CD4-positive, alpha-beta T cell treated with Interleukin-12 subunit alpha and Interleukin-12 subunit beta, for 1 hour (primary cell): ENCODE data around the gene TRPC4.
"Not testable (repeated sequence)": the region's sequence is repeated elsewhere in the genome, so short reads cannot be mapped to it uniquely, and the experiment has no call there.

Experiments
- DNase-seq: peaks from one replicate; pipeline ENCODE4 v3.0.0-alpha.2; 2020

Gene TRPC4

DNA sequence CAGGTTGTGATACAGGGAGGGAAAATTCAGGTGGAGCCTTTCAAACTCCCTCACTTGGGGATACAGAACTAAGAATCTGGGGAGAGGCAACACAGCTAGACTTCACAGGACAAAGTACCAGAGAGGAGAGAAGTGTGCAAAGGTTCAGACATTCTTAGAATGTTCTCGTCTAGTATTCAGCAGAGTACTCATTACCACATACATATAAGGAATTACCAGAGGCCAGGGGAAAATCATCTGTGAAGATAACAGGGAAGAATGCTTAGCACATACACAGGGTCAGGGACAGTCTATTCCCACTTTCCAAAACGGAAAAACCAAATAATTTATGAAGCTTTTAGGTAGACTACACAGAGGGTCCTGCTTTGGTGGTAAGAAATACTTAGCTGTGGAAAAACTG is 58.1 kb downstream of the TRPC4 start:
- no peak for DNase-seq

DNA sequence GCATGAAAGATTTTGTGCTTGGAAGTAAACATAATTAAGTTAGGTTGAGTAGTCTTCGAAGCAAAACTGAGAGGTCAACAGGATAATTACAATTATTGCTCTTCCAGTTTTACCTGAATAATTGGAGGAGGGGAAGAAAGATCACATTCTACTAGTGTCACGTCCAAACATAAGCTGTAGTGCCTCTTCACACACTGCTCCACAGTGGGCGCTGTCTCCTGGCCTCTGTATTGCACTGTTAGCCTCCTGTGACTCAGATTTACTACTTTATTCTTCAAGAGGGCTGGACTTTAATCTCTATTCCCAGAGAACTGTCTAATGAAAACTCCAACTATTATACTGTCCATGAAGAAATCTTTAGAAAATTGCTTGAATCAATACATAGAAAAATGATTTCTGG is 62.9 kb downstream of the TRPC4 start:
- DNase-seq, result no peak

DNA sequence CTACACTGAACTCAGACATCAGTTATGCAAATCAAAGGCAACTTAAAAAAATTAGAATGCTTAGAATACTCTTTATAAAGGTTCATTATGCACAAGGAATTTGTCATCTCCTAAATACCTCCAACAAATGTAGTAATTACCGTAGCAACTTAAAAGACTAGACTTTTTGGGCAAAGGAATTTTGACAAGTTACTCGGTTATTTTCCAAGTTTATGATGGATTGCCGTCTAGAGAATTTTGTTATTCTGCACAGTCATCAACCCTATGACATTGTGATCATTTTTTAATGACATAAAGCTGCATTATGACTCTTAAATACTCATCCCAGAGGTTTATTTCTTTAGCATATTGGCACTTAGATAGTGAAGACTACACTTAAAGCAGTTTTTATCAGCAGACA is 71.9 kb downstream of the TRPC4 start:
- no peak for DNase-seq

DNA sequence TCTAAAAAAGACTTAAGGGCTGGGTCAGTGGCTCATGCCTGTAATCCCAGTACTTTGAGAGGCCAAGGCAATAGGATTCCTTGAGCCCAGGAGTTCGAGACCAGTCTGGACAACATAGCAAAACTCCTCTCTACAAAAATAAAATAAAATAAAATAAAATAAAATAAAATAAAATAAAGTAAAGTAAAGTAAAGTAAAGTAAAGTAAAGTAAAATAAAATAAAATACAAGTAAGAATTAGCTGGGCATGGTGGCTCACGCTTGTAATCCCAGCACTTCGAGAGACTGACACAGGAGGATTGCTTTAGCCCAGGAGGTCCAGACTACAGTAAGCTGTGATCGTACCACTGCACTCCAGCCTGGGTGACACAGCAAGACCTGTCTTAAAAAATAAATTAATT is 72.8 kb downstream of the TRPC4 start:
- not testable (repeated sequence) for DNase-seq

DNA sequence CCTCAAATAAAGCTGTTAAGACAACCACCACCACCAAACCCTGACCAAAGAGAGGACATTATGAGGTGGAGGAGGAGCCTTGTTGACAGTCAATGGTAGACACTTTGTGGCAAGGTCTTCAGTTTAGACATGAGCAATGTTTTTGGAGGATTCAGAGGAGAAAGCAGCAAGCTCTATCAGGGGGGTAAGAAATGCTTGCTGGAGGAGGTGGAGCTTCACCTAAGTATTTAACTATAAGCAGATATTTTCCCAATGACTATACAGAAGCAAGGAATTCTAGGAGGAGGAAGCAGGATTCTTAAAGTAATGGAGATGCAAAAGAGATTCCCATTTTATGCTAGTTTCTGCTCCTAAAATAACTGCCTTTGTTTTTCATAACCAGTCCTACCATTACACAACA is 74.2 kb downstream of the TRPC4 start:
- no peak for DNase-seq

DNA sequence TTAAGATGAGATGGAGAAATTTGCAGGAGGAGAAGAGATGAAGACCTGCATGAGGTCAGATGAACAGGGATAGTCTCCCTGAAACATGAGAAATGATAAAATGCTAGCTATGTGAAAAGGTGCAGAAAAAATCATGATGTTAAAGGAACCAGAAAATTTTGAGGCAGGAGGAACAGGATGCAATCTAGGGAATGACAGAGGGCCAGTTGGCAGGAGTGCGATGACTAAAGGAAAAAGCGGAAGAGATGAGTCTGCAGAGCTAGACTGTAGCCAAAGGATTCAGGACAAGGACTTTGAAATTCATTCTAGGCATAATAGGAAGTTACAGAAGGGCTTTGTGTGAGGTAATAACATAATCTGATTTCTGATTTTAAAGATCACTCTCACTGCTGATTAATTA is 77.9 kb downstream of the TRPC4 start:
- no peak for DNase-seq

DNA sequence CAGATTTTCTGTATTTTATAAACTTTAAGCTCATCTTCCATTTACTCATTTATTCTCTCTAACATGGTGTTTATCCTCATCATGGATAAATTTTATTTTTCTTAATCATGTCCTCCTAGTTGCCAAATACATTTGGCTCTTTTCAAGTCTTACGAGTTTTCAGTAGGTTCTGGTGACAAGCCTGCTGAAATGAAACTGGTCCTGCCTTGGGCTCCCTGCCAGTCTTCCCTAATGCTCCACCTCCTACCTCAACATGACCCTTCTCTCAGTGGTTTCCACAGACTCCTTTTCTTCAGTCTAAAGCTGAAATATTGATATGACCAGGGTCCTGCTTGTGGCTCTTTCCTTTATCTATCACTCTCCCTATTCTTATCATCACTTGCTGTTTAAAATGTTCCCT is 81.2 kb downstream of the TRPC4 start:
- no peak for DNase-seq

DNA sequence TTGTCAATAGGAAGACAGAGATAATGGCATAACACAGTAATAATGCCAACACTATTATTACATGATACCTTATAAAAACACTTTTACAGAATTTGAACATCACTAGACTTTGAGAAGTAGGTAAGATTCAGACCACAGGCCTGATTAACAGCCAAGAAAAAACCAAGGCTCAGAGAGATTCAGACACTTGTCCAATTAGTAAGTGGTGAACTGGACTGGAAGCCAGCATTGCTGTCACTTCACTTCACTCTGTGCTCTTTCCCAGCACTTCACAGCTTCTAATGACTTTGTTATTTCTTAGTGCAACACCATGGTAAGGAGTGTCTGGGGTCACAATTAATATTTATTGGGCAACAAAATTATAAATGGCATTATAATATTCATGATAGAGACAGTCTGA is 91.9 kb downstream of the TRPC4 start:
- DNase-seq, result no peak

DNA sequence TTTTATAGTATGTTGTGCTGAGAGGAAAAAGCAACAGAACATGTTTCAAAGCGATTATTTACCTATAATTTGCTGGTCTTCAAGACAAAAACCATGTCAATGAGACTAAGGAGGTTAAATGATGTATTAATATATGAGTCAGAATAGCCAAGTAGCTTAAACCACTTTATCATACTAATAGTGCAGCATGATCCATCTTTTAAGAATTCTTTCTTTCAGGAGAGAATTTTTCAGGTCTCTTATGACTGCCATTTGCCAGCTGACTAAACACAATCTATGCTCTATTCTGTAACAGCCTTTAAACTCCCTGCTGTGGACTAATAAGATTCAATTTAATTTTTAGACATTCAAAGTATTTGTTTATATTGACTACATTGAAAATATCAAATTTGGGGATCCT is 93.7 kb downstream of the TRPC4 start:
- no peak for DNase-seq

DNA sequence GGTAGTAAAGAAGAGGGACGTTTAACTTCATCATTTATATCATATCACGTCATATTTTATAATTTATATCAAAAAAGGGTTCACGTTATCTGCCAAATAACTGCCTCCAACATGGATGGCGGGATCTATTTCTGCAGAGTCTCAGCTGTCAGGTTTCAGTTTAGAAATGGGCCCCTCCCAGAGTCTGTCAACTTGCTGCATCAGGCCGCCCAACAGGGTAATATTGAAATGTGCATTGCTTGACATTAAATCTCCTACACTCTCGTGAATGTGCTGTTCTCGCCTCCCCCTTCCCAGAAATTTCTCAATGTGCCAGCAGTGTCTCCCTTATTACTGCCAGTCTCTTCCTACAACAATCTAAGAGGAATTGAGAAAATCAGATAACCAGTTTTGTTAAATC is 96.9 kb downstream of the TRPC4 start:
- DNase-seq, result no peak

DNA sequence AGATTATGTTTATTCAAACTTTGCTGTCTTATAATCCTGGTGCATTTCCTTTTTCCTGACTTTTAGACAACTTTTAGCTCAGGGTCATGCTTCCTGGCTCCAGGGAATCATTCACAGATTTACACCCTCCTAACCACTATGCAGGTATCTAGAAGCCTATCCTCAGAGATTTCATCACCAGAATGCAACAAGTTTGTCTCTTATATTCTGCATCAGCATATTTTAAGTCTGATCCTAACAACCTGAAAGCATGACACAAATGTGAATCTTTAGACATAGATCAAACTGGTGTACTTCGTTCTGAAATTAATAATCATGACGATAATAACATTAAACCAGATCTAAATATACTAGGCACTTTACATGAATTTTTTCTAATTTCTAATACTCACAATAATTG is 100.0 kb downstream of the TRPC4 start:
- DNase-seq, result no peak

DNA sequence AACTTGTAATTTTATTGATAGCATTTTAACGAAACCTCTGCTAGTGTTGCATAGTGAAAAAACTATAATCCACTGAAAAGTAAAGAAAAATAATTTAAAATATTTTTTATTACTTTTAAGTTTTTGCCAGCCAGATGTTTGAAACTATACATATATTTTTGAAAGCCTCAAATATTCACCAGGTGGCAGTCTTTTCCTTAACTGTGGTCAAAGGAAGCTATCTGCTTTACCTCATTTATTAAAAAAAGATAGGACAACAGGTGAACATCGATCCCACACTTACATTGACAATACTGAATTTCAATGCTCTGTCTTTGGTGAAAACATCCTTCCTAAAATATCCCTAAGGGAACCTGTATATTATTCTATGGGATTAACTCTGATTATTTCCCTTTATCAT is 100.5 kb downstream of the TRPC4 start:
- DNase-seq, result no peak

DNA sequence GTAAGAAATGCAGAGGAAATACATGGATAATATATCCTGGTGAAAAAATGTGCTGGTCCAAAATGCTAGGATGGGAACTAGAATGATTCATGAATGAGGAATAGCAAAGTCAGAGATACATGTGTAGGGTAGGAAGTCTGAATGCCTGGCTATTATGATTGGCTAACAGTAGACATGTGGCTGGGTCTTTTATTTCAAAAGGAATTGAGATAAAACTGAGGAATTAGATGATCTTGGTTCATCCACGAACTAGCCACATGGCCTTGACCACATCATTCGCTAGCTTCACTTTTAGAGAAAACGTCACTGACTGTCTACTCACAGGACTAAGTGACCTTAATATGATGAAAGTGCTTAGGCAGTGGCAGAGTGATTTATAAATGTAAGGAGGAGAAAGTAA is 103.1 kb downstream of the TRPC4 start:
- no peak for DNase-seq

DNA sequence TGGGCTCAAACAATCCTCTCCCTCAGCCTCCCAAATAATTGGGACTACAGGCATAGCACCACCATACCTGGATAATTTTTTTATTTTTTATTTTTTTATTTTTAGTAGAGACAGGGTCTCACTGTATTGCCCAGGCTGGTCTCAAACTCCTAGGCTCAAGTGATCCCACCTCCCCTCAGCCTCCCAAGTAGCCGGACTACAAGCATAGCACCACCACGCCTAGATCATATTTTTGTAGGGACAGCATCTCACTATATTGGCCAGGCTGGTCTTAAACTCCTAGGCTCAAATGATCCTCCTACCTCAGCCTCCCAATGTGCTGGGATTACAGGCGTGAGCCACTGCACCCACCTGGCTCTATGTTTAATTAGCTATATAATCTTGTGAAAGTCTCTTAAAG is 114.2 kb downstream of the TRPC4 start:
- no peak for DNase-seq

DNA sequence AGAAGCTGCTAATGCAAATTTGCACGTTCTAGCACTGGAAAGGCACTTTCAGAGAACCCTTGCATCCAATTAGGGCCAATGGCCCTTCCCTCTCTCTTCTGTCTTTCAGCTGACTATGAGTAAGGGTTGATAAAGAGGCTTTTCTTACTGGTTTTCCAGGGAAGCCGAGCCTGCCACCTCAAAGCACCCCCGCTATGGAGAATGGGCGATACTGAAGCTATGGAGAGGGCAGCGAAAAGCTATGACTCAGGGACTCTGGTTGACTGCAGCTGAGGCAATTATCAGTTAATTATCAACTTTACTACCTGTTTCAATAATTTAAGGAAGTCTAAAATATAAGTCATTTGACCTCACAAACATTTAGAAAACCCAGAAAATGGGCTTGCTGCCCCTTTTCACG is 115.8 kb downstream of the TRPC4 start:
- no peak for DNase-seq

DNA sequence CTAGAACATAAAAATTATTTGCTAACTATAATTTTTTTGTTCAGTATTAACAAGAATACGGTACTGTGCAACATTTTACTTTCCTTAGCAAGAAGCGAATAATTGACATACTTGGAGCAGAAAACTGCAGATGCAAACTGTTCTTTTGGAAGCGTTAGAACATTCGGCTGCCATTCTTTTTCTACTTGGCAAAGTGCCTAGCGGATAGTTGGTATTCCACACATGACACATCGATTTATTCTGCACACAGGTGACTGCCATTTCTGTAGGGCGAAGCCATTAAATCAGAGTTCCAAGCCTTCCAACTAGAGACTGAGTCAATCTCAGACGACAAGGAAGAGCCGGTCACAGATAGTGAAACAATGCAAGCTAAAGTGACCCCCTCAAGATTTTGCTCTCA is 117.4 kb downstream of the TRPC4 start:
- DNase-seq, result no peak

DNA sequence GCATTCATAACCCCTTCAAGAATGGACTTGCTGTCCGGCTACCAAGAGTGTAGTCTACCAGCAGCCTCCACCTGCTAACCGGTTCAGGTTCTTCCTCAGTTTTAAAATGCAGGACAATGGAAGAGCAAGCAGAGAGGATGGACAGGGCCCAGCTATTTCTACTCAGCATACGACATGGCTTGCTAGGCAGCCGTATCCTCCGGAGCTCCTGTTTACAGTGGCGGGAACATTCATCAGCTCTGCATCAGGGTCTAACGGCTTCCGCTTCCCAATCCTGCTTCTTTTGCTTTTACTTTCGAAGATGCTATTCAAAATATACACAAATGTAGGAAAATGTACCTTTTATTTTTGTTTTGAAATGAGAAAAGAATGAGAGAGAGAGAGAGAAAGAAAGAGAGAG is 118.5 kb downstream of the TRPC4 start:
- DNase-seq, result no peak

DNA sequence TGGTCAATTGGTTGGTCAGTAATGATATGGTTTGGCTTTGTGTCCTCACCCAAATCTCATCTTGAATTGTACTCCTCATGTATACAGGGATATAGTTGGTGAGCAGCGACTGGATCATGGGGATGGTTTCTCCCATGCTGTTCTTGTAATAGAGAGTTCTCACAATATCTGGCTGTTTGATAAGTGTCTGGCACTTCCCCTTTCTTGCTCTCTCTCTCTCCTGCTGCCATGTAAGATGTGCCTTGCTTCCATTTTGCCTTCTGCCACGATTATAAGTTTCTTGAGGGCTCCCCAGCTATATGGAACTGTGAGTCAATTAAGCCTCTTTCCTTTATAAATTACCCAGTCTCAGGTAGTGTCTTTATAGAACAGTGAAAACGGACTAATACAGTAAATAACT is 120.7 kb downstream of the TRPC4 start:
- DNase-seq, result no peak

DNA sequence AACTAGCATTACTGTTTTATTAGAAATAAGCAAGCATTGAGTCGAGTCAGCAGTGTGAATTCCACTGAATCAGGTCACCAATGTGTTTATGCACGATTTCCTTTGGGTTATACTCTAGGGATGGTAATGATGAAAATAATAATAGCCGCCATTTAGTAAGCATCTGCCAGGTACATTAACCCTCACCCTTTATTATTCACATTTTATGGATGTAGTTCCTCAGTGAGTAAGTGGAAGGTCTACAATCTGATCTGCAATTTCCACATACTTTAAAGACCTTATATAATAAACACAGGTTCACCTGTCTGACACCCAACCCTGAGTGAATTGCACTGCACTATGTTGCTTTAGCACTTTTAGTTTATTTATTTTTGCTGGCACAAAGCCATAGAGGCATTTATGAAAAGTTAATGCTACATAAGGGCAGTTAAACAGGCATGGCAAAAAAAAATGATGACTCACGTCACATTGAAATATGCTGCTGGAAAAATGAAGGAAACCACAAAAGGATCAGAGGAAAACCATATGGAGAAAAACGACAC is 122.4 kb downstream of the TRPC4 start:
- DNase-seq, result no peak

DNA sequence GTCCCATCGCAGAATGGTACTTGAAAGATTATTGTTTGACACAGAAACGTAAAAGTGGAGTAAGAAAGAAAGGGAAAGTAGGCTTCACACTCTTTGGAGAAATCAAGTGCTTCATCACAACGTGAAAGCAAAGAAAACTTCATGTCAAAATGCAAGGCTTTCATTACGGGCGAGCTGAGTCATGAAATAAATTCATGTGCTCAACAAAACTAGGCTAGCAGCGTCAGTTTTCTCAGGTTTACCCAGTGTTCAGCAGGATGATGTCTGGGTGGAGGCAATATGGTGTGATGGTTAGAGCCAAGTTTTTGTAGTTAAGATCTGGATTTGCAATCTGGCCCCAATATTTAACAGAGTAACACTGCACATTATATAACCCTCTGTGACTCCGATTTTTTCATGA is 128.0 kb downstream of the TRPC4 start:
- DNase-seq, result no peak

DNA sequence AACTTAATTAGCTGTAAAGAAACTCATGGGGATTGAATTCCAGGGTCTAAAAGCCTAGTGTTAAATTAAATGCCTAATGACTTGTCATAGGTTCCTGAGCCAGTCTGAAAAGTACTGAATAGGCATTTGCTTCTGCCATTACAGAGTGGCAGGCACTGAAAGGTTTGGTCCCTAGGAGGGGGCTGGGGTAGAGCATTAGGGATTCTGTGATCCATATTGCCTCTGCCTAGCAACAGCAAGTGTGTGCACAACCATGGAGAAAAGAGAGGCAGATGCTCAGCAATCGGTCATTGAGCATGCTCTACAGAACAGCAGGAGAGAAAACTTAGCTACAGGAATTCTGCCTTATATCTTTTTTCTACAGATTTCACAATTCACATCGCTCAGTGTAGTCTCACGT is 133.5 kb downstream of the TRPC4 start:
- DNase-seq, result no peak

DNA sequence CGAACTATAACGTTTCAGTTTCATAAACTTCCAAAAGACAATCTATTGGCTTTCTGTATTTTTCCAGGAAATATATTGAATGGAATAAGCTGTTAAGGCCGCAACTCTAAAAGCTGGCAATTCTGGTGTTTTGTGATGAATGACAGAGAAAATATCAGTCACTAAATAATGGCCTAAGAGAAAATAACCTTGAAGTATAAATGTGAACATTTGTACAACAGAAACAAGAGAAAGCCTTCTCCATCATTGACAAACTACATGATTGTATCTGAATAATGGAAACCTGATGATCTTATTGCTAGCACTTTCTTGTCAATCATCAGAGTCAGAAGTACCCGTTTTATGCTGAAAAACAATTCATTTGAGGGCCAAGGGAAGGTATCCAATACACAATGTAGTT is 134.3 kb downstream of the TRPC4 start:
- no peak for DNase-seq

DNA sequence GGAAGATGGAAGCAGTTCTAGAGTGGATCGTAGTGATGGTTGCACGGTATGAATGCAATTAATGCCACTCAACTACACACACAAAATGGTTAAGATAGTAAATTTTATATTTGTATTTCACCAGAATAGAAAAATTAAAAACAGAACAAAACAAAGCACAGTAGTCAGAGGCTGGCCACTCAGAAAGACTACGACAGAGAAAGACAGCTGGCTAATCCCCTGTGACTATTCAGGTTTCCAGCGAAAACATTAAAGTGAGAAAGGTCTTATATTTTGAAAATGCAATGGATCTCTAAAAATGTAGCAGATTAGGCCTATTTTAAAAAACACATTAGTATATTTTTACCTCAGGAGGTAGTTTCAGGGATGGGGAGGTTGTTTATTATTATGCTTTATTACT is 139.7 kb downstream of the TRPC4 start:
- no peak for DNase-seq

DNA sequence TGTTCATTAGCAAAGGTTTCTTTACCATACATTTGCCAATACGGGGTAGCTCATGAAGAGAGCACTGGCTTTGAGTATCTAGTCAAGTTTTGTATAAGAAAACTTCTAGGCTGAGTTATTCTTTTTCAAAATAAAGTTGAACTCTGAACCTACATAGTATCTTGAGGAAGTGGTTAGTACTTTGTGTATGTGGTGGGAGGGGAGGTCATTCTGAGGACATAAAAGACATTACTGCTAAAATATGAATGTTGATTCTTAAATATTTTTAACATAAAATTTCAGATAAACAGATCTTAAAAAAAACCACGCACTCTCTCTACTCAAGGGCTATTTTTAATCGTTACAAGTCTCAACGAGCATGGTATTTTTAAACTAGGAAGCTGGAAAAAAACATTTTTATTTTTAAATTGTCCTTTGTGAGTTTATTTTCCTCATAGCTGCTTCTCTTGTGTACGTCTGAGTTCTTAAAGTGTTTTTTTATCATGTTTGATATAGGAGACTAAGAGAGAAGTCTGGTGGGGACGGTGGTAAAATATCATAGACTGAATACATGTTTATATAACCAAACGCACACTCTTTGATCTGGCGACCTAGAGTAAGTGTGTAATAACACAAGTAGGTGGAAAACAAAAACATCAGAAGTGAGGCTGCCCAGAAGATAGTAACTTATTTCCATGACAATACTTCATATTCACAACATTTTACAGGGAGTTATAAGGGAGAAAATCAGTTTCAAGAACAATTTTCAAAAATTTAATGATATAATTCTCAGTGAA is 153.0 kb downstream of the TRPC4 start:
- no peak for DNase-seq

DNA sequence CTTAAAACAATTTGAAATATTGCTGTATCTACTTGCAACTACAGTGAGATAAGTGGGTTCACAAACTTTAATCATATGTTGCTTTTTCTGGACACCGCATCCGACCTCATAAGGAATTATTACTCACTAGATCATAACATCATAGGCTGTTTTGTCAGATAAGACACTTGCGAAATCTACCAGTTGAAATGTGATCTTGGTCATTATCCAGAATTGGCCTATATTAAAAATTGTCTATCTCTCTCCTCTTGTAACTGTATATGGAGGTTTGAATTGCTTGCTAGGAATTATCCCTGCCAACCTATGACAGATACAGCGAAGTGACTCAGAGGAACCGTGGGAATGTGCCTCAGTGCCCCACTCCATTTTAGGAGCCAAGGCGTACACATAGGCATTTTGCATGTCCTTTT is 154.0 kb downstream of the TRPC4 start:
- no peak for DNase-seq
